ENCODE measurements around the gene ACSL1.

The ACSL1 gene

GRCh38 chr4:184838249-184839074 lies 12.7 kb upstream of the ACSL1 start:
- no peak for DNase-seq (ENCODE audit: low spot score)

- DNase-seq (ENCODE audit: low spot score), result no peak
Measured at GRCh38 chr4:184836613-184837012, 10.8 kb upstream of the ACSL1 start.

GRCh38 chr4:184833046-184833838 lies 7.5 kb upstream of the ACSL1 start:
- DNase-seq (ENCODE audit: low spot score), result no peak

- no peak for DNase-seq (ENCODE audit: low spot score)
Measured at GRCh38 chr4:184831153-184831552, 5.4 kb upstream of the ACSL1 start.

- DNase-seq (ENCODE audit: low spot score), result no peak
Measured at GRCh38 chr4:184826691-184827270, 1.0 kb upstream of the ACSL1 start.

GRCh38 chr4:184825141-184825895 lies 450 bp downstream of the ACSL1 start:
- DNase-seq (ENCODE audit: low spot score), result no peak

GRCh38 chr4:184824776-184825084 lies 1.0 kb downstream of the ACSL1 start:
- no peak for DNase-seq (ENCODE audit: low spot score)

GRCh38 chr4:184824081-184824775 lies 1.5 kb downstream of the ACSL1 start:
- DNase-seq (ENCODE audit: low spot score), result no peak

- no peak for DNase-seq (ENCODE audit: low spot score)
Measured at GRCh38 chr4:184823014-184823413, 2.8 kb downstream of the ACSL1 start.

GRCh38 chr4:184822356-184822755 lies 3.4 kb downstream of the ACSL1 start:
- DNase-seq (ENCODE audit: low spot score), result no peak

GRCh38 chr4:184821242-184821641 lies 4.5 kb downstream of the ACSL1 start:
- DNase-seq (ENCODE audit: low spot score), result no peak

- peak; percentile 43 for DNase-seq (ENCODE audit: low spot score)
Measured at GRCh38 chr4:184819786-184820185, 6.0 kb downstream of the ACSL1 start.

GRCh38 chr4:184818216-184818564 lies 7.6 kb downstream of the ACSL1 start:
- no peak for DNase-seq (ENCODE audit: low spot score)

GRCh38 chr4:184817494-184818215 lies 8.1 kb downstream of the ACSL1 start:
- DNase-seq (ENCODE audit: low spot score), result no peak

GRCh38 chr4:184816962-184817361 lies 8.8 kb downstream of the ACSL1 start:
- DNase-seq (ENCODE audit: low spot score), result no peak

GRCh38 chr4:184815046-184815877 lies 10.5 kb downstream of the ACSL1 start:
- DNase-seq (ENCODE audit: low spot score), result peak; percentile 74

GRCh38 chr4:184814686-184815045 lies 11.1 kb downstream of the ACSL1 start:
- DNase-seq (ENCODE audit: low spot score), result no peak

GRCh38 chr4:184812651-184813181 lies 13.1 kb downstream of the ACSL1 start:
- no peak for DNase-seq (ENCODE audit: low spot score)

- no peak for DNase-seq (ENCODE audit: low spot score)
Measured at GRCh38 chr4:184812199-184812542, 13.6 kb downstream of the ACSL1 start.

- DNase-seq (ENCODE audit: low spot score), result no peak
Measured at GRCh38 chr4:184811526-184812198, 14.1 kb downstream of the ACSL1 start.
